Measurements from ENCODE around the gene PRRX2.

The PRRX2 gene

GRCh38 chr9:129646252-129646651 is 19.2 kb upstream of the PRRX2 start:
- TF ChIP-seq FOXP2 (optimal IDR thresholded peaks at IDR 0.05; ENCODE audit: borderline replicate concordance, extremely low read depth, extremely low read length, insufficient read depth) (no peak), SIN3A (IDR thresholded peaks at IDR 0.05; ENCODE audit: borderline replicate concordance, insufficient read depth, low read length) (no peak), TAF1 (IDR thresholded peaks at IDR 0.05; ENCODE audit: borderline replicate concordance, insufficient read depth, low read length) (no peak), REST (IDR thresholded peaks at IDR 0.05; ENCODE audit: insufficient read depth in 1 of 2, low read depth in 2 of 2, low read length in 2 of 2) (no peak), POLR2AphosphoS5 (IDR thresholded peaks at IDR 0.05; ENCODE audit: low read depth, low read length) (no peak)

- TF ChIP-seq POLR2AphosphoS5 (IDR thresholded peaks at IDR 0.05; ENCODE audit: low read depth, low read length), result no peak
- TF ChIP-seq TAF1 (IDR thresholded peaks at IDR 0.05; ENCODE audit: borderline replicate concordance, insufficient read depth, low read length), result no peak
- TF ChIP-seq SIN3A (IDR thresholded peaks at IDR 0.05; ENCODE audit: borderline replicate concordance, insufficient read depth, low read length), result no peak
- no peak for TF ChIP-seq FOXP2 (optimal IDR thresholded peaks at IDR 0.05; ENCODE audit: borderline replicate concordance, extremely low read depth, extremely low read length, insufficient read depth)
Measured at GRCh38 chr9:129646654-129647053, 18.8 kb upstream of the PRRX2 start.

- TF ChIP-seq SIN3A (IDR thresholded peaks at IDR 0.05; ENCODE audit: borderline replicate concordance, insufficient read depth, low read length) (no peak), TAF1 (IDR thresholded peaks at IDR 0.05; ENCODE audit: borderline replicate concordance, insufficient read depth, low read length) (no peak), FOXP2 (optimal IDR thresholded peaks at IDR 0.05; ENCODE audit: borderline replicate concordance, extremely low read depth, extremely low read length, insufficient read depth) (no peak), REST (IDR thresholded peaks at IDR 0.05; ENCODE audit: insufficient read depth in 1 of 2, low read depth in 2 of 2, low read length in 2 of 2) (no peak), POLR2AphosphoS5 (IDR thresholded peaks at IDR 0.05; ENCODE audit: low read depth, low read length) (no peak)
Measured at GRCh38 chr9:129647635-129648034, 17.8 kb upstream of the PRRX2 start.

GRCh38 chr9:129648092-129648763 is 17.2 kb upstream of the PRRX2 start:
- TF ChIP-seq FOXP2 (optimal IDR thresholded peaks at IDR 0.05; ENCODE audit: borderline replicate concordance, extremely low read depth, extremely low read length, insufficient read depth) (no peak), SIN3A (IDR thresholded peaks at IDR 0.05; ENCODE audit: borderline replicate concordance, insufficient read depth, low read length) (no peak), REST (IDR thresholded peaks at IDR 0.05; ENCODE audit: insufficient read depth in 1 of 2, low read depth in 2 of 2, low read length in 2 of 2) (no peak), TAF1 (IDR thresholded peaks at IDR 0.05; ENCODE audit: borderline replicate concordance, insufficient read depth, low read length) (no peak), POLR2AphosphoS5 (IDR thresholded peaks at IDR 0.05; ENCODE audit: low read depth, low read length) (no peak)

- TF ChIP-seq SIN3A (IDR thresholded peaks at IDR 0.05; ENCODE audit: borderline replicate concordance, insufficient read depth, low read length) (no peak), FOXP2 (optimal IDR thresholded peaks at IDR 0.05; ENCODE audit: borderline replicate concordance, extremely low read depth, extremely low read length, insufficient read depth) (no peak), TAF1 (IDR thresholded peaks at IDR 0.05; ENCODE audit: borderline replicate concordance, insufficient read depth, low read length) (no peak), POLR2AphosphoS5 (IDR thresholded peaks at IDR 0.05; ENCODE audit: low read depth, low read length) (no peak), REST (IDR thresholded peaks at IDR 0.05; ENCODE audit: insufficient read depth in 1 of 2, low read depth in 2 of 2, low read length in 2 of 2) (no peak)
Measured at GRCh38 chr9:129648764-129649115, 16.7 kb upstream of the PRRX2 start.

All from PFSK-1 (cell line).